Measurements from ENCODE around the gene CHST12.

- TF ChIP-seq REST (IDR thresholded peaks at IDR 0.05; ENCODE audit: insufficient read depth in 1 of 2, low read depth in 2 of 2, low read length in 2 of 2) (no peak), SIN3A (IDR thresholded peaks at IDR 0.05; ENCODE audit: borderline replicate concordance, insufficient read depth, low read length) (no peak)
Measured at GRCh38 chr7:2387897-2388636, 15.3 kb upstream of the CHST12 start.

All from PFSK-1 (cell line).